AG04449 (cell line): Measurements from ENCODE around the gene ZMIZ1.

ENCODE experiments used
- CTCF ChIA-PET: fragments of 350-600 bp; formaldehyde crosslinking; extraction: SDS; loops from one replicate; lab custom pipeline; 2021; ENCODE audit warnings: antibody characterized with exemption; lab: Yijun Ruan, JAX
- POLR2A ChIA-PET: fragments of 400-600, 350-600 bp; formaldehyde crosslinking; extraction: SDS; loops from one replicate; lab custom pipeline; 2020; ENCODE audit warnings: antibody characterized with exemption, inconsistent platforms; lab: Yijun Ruan, JAX
- DNase-seq: peaks from one replicate; pipeline ENCODE4 v3.0.0-alpha.2; 2010; ENCODE audit warnings: low read depth, low spot score
- H3K4me3 ChIP-seq: 2 replicates; pipeline ENCODE4 v1.5.1; 2011; ENCODE audit warnings: low read depth, mild to moderate bottlenecking, control low read depth, low read length
- TF ChIP-seq, protein P1 (sequence below): IDR thresholded peaks from one replicate; pipeline ENCODE4 v1.5.1; 2011; ENCODE audit warnings: mild to moderate bottlenecking, moderate library complexity, low read length, control low read depth, inconsistent platforms; ENCODE audit not compliant: insufficient read depth; ENCODE audit errors: missing control alignments

ZMIZ1 gene

GRCh38 chr10:79348640-79348988, 279.8 kb downstream of the ZMIZ1 start:
- H3K4me3 ChIP-seq: peak overlapping the region; percentile 86
- no peak for DNase-seq
- TF ChIP-seq, protein P1, sequence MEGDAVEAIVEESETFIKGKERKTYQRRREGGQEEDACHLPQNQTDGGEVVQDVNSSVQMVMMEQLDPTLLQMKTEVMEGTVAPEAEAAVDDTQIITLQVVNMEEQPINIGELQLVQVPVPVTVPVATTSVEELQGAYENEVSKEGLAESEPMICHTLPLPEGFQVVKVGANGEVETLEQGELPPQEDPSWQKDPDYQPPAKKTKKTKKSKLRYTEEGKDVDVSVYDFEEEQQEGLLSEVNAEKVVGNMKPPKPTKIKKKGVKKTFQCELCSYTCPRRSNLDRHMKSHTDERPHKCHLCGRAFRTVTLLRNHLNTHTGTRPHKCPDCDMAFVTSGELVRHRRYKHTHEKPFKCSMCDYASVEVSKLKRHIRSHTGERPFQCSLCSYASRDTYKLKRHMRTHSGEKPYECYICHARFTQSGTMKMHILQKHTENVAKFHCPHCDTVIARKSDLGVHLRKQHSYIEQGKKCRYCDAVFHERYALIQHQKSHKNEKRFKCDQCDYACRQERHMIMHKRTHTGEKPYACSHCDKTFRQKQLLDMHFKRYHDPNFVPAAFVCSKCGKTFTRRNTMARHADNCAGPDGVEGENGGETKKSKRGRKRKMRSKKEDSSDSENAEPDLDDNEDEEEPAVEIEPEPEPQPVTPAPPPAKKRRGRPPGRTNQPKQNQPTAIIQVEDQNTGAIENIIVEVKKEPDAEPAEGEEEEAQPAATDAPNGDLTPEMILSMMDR: no peak
- POLR2A ChIA-PET: interaction anchor here (1.4 to 1.7 kb wide), 2 partner anchors 10 to 14 kb away, joined by 3 to 12 read pairs; no protein-coding TSS in a partner anchor
- CTCF ChIA-PET: interaction anchor here (0.8 to 8.0 kb wide), 9 partner anchors 9 to 139 kb away, joined by 3 to 111 read pairs (median 4); no protein-coding TSS in a partner anchor

GRCh38 chr10:79349072-79349491, 280.3 kb downstream of the ZMIZ1 start:
- TF ChIP-seq, protein P1: no peak
- CTCF ChIA-PET: interaction anchor here (0.8 to 8.0 kb wide), 7 partner anchors 8 to 139 kb away, joined by 3 to 111 read pairs (median 5); no protein-coding TSS in a partner anchor
- POLR2A ChIA-PET: interaction anchor here (1.4 to 1.7 kb wide), 2 partner anchors 10 to 15 kb away, joined by 3 to 12 read pairs; no protein-coding TSS in a partner anchor
- H3K4me3 ChIP-seq: peak overlapping the region; percentile 86
- no peak for DNase-seq

- POLR2A ChIA-PET: no interaction called here
- H3K4me3 ChIP-seq: no peak overlapping the region
- TF ChIP-seq, protein P1: no peak
- DNase-seq: no peak
- CTCF ChIA-PET: interaction anchor here (2.9 to 8.0 kb wide), 2 partner anchors 14 to 24 kb away, joined by 25 to 111 read pairs; no protein-coding TSS in a partner anchor
Observed at GRCh38 chr10:79349766-79350406, 281.1 kb downstream of the ZMIZ1 start.

DNA sequence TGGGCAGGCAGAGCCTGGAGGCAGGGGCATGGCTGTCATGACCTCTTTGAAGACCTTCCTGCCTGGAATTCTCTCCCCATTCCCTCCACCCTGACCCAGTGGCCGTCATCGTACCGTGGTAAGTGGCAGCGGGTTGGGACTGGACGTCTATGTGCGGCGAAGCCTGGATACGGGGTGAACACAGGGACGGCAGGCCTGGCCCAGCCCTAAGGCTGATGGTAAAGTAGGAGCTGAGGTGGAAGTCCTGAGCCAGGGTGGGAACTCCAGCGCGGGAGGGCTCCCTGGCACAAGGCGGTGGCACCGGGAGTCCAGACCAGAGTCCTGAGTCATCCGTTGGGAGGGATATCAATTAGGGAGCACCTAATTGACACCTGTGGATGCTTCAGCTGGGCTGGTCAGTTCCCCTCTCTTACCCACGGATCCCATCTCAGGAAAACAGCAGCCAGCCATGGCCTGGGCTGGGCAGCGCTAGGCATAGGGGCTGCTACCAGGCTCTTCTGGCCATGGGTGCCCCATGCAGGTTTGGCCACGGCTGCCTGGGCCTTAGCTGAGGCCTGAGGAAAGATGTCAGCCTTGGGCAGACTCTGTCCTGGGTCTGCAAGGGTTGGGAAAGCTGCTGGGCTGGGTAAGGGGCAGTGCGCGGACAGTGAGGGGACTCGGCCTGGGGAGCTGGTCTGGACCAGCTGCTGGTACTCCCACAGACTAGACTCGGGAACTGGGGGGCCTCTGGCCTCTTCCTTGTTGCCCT, 281.8 kb downstream of the ZMIZ1 start:
- ChIA-PET POLR2A (no interaction called here), CTCF (interaction anchor here (0.9 to 8.0 kb wide), 2 partner anchors 15 to 23 kb away, joined by 4 to 111 read pairs; no protein-coding TSS in a partner anchor)
- TF ChIP-seq, protein P1: no peak
- DNase-seq: no peak
- H3K4me3 ChIP-seq: no peak overlapping the region

DNA sequence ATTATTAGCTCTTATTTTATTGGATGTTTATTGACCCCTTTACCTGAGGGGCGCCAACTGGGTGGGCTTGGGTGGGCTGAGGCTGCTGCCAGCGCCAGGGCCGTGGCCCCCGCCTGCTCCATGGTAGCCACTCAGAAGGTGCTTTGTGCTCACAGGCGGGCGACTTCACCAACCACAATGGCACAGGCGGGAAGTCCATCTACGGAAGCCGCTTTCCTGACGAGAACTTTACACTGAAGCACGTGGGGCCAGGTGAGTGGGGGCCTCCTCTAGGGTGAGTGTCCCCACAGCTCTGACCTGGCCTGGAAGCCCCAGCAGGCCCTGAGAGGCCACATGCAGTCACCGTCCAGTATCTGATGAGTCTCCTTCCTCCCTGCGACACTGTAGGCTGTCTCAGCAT, 282.6 kb downstream of the ZMIZ1 start:
- POLR2A ChIA-PET: no interaction called here
- TF ChIP-seq, protein P1: no peak
- no peak overlapping the region for H3K4me3 ChIP-seq
- CTCF ChIA-PET: interaction anchor here (0.9 kb wide), 1 partner anchor 22 kb away, joined by 4 read pairs; no protein-coding TSS in a partner anchor
- no peak for DNase-seq
